Endothelial cell of umbilical vein (primary cell): ENCODE measurements around the gene KRTAP26-1.

Source experiments
- CTCF ChIP-seq, 2 donors: IDR thresholded peaks; 1 replicate in 1 of 2; 2 replicates in 1 of 2; pipeline ENCODE4 v1.5.1; 2011; ENCODE audit warnings: low read length in 2 of 2, mild to moderate bottlenecking in 2 of 2, moderate library complexity in 2 of 2, control low read depth in 1 of 2, inconsistent platforms in 1 of 2, low read depth in 1 of 2; ENCODE audit not compliant: insufficient read depth in 1 of 2; ENCODE audit errors: extremely low read depth in 1 of 2
- JUN ChIP-seq: IDR thresholded peaks from 2 replicates; pipeline ENCODE4 v1.6.1; 2011; ENCODE audit warnings: borderline replicate concordance, low read depth; ENCODE audit not compliant: insufficient read length, insufficient read depth
- MYC ChIP-seq: IDR thresholded peaks from one replicate; pipeline ENCODE4 v1.6.1; 2011; ENCODE audit warnings: mild to moderate bottlenecking, low read depth, low read length

- no peak for TF ChIP-seq MYC
- TF ChIP-seq CTCF (IDR thresholded peaks at IDR 0.05; ENCODE audit: extremely low read depth in 1 of 2, insufficient read depth in 1 of 2, low read depth in 1 of 2, low read length in 2 of 2) = no peak
- no peak for TF ChIP-seq JUN
Observed at GRCh38 chr21:30271611-30272010, 48.5 kb downstream of the KRTAP26-1 start.
